Hematopoietic multipotent progenitor cell (in vitro differentiated cells): Measurements from ENCODE around the gene RBMS1. TPM values are rescaled to one million over a fixed set of nuclear protein-coding genes. Genes with fewer than 3 reads are reported as not detected.

Source experiments
- DNase-seq, 3 donors: peaks; one replicate each; pipeline ENCODE4 v3.0.0-alpha.2; 2011 to 2015; ENCODE audit warnings: low read depth in 2 of 3, low spot score in 2 of 3
- total RNA-seq: library from RNA; depleted of rRNA; stranded (reverse); fragments of >200 nt; gene quantifications from one replicate; pipeline ENCODE4 v1.2.3, GENCODE V29; 2012

RBMS1 gene
- total RNA-seq, 1 donor = 29.6 TPM

- DNase-seq = no peak
Measured at GRCh38 chr2:160415991-160416390, 77.6 kb downstream of the RBMS1 start.

- no peak for DNase-seq
Measured at GRCh38 chr2:160411955-160412354, 81.7 kb downstream of the RBMS1 start.

- peak in 2 of 3 donors; percentile 53 to 62 for DNase-seq
Measured at GRCh38 chr2:160411167-160411566, 82.4 kb downstream of the RBMS1 start.

GRCh38 chr2:160409480-160409879 is 84.1 kb downstream of the RBMS1 start:
- no peak for DNase-seq

GRCh38 chr2:160408959-160409291 is 84.7 kb downstream of the RBMS1 start:
- no peak for DNase-seq

GRCh38 chr2:160408173-160408958 is 85.2 kb downstream of the RBMS1 start:
- DNase-seq = no peak

GRCh38 chr2:160407393-160408172 is 86.0 kb downstream of the RBMS1 start:
- peak; percentile 49 to 77 (median 73) for DNase-seq

- peak; percentile 69 to 93 (median 85) for DNase-seq
Measured at GRCh38 chr2:160406591-160407392, 86.8 kb downstream of the RBMS1 start.

GRCh38 chr2:160405077-160405867 is 88.3 kb downstream of the RBMS1 start:
- peak in 1 of 3 donors; percentile 38 for DNase-seq

- no peak for DNase-seq
Measured at GRCh38 chr2:160402997-160403979, 90.3 kb downstream of the RBMS1 start.

- DNase-seq = no peak
Measured at GRCh38 chr2:160402501-160402900, 91.1 kb downstream of the RBMS1 start.

- DNase-seq = no peak
Measured at GRCh38 chr2:160401895-160402294, 91.7 kb downstream of the RBMS1 start.

- DNase-seq = no peak
Measured at GRCh38 chr2:160399880-160400279, 93.7 kb downstream of the RBMS1 start.

- no peak for DNase-seq
Measured at GRCh38 chr2:160397530-160397865, 96.1 kb downstream of the RBMS1 start.

GRCh38 chr2:160394153-160394552 is 99.5 kb downstream of the RBMS1 start:
- DNase-seq = peak in 1 of 3 donors; percentile 70

GRCh38 chr2:160392201-160392600 is 101.4 kb downstream of the RBMS1 start:
- no peak for DNase-seq

GRCh38 chr2:160390544-160391455 is 102.8 kb downstream of the RBMS1 start:
- DNase-seq = no peak

- no peak for DNase-seq
Measured at GRCh38 chr2:160389875-160390274, 103.7 kb downstream of the RBMS1 start.
